AG10803 (cell line): ENCODE results near the gene ANO10.

Experiments
- DNase-seq: peaks from one replicate; pipeline ENCODE4 v3.0.0; 2010; ENCODE audit warnings: low read depth
- H3K4me3 ChIP-seq: 2 replicates; pipeline ENCODE4 v1.5.1; 2011; ENCODE audit warnings: mild to moderate bottlenecking, low read length, control low read depth
- TF ChIP-seq, protein P1 (sequence below): conservative IDR thresholded peaks from 2 replicates; pipeline ENCODE4 v1.5.1; 2011; ENCODE audit warnings: mild to moderate bottlenecking, low read length, control low read depth, inconsistent platforms

Gene ANO10

DNA sequence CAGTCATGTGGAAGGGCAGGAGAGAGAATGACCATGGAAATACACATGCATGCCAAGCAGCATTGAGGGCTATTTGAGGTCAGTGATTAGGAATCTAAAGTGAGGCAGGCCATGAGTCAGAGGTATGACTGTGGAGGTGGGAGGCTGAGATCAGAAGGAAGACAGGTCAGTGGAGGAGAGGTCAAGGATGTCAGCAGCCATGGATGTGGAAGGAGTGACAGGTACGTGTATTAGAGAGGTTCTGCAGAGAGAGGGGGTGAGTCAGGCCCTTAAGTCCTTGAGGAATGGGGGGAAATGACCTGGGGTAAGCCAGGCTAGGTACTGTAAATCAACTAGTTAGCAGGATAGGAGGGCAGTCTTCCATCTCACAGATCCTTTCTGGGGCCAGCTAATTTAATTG is 166.6 kb downstream of the ANO10 start:
- no peak overlapping the region for H3K4me3 ChIP-seq
- peak; percentile 48 for DNase-seq
- TF ChIP-seq, protein P1, sequence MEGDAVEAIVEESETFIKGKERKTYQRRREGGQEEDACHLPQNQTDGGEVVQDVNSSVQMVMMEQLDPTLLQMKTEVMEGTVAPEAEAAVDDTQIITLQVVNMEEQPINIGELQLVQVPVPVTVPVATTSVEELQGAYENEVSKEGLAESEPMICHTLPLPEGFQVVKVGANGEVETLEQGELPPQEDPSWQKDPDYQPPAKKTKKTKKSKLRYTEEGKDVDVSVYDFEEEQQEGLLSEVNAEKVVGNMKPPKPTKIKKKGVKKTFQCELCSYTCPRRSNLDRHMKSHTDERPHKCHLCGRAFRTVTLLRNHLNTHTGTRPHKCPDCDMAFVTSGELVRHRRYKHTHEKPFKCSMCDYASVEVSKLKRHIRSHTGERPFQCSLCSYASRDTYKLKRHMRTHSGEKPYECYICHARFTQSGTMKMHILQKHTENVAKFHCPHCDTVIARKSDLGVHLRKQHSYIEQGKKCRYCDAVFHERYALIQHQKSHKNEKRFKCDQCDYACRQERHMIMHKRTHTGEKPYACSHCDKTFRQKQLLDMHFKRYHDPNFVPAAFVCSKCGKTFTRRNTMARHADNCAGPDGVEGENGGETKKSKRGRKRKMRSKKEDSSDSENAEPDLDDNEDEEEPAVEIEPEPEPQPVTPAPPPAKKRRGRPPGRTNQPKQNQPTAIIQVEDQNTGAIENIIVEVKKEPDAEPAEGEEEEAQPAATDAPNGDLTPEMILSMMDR, result no peak

DNA sequence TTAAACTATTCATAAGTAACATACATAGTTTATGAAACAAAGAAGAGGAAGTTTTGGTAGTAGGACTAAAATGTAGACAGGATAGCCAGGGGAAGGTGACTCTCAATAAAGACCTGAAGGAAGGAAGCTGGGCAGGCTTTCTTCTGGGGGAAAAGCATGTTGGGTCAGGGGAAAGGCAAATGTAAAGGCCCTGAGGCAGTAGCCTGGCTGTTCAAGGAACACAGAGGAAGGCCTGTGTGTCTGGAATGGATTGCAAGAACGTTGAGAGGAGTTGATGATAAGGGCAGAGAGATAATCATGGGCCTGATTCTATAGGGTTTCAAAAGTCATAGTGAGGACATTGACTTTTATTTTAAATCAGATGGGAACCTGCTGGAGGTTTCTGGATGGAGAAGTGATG is 167.8 kb downstream of the ANO10 start:
- no peak for DNase-seq
- TF ChIP-seq, protein P1, result no peak
- no peak overlapping the region for H3K4me3 ChIP-seq

DNA sequence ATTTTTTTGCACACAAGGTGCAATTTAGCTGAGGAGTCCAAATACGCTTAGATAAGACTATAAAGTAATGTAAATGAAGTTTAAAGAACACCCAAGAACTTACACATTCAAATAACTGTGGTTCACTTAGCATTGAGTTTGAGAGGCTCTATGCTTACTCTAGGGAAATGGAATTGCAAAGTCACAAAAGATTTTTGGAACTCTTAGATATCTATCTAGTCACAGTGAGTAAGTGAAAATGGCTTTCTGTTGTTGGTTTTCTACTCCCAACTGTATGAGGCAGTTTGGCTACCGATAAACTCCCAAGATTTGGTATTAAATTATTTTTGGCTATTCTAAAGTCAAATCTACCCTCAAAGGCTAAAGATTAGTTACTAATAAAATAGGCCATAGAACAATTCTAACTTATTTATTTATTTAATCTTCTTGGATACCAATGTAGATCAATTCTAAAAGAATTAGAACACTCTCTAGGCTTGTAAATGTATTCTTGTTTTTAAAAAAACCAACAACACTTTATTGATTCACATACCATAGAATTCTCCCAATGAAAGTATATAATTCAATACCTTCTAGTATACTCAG is 170.0 kb downstream of the ANO10 start:
- H3K4me3 ChIP-seq, result no peak overlapping the region
- DNase-seq, result no peak
- TF ChIP-seq, protein P1, result no peak

DNA sequence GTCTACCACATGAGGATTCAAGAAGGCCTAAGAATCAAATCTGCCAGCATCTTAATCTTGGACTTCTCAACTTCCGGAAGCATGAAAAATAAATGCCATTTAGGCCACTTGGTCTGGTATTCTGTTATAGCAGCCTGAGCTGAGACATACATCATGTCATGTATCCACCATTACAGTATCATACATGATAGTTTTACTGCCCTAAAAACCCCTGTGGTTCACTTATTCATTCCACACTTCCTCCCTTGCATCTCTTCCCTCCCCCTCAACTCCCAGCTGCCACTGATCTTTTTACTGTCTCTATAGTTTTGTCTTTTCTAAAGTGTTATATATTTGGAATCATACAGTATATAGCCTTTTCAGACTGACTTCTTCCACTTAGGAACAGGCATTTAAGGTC is 173.7 kb downstream of the ANO10 start:
- no peak for DNase-seq
- TF ChIP-seq, protein P1, result no peak
- no peak overlapping the region for H3K4me3 ChIP-seq

DNA sequence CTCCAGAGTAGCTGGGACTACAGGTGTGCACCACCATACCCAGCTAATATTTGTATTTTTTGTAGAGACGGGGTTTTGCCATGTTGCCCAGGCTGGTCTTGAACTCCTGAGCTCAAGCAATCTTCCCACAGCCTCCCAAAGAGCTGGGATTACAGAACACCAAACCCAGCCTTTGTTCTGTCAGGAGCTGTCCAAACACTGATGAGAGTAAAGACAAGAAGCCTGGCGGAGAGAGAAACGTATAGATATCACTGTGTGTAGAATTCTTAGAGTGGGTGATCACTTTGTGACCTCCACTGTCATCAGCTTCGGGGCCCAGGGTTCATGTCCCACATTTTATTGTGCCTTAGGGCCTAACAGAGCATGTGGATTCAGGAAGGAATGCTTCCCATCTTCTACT is 176.0 kb downstream of the ANO10 start:
- H3K4me3 ChIP-seq, result no peak overlapping the region
- TF ChIP-seq, protein P1, result no peak
- DNase-seq, result no peak

DNA sequence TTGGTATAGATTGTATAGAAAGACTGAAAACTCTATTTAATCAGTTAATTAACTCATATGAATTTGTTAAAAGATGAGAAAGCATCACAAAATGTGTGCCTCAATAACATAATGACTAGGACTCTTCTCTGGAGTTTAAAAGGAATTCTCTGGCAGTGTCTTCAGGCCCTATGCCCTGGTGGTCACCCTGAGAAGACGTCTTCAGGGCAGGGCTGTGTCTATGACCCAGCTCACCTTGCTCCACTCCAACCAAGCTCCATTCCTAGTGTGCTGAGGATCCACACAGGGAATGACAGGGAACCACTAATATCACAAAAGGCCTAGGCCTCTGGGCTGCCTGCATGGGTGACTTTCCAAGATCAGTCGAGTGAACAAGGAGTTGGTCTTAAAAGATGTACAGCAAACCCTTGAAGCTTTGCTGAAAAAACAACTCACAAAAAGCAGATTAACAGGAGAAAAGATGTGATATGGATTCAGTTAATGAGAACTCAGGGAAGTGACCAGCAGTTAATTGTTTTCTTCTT is 178.9 kb downstream of the ANO10 start:
- no peak for DNase-seq
- no peak overlapping the region for H3K4me3 ChIP-seq
- TF ChIP-seq, protein P1, result no peak

DNA sequence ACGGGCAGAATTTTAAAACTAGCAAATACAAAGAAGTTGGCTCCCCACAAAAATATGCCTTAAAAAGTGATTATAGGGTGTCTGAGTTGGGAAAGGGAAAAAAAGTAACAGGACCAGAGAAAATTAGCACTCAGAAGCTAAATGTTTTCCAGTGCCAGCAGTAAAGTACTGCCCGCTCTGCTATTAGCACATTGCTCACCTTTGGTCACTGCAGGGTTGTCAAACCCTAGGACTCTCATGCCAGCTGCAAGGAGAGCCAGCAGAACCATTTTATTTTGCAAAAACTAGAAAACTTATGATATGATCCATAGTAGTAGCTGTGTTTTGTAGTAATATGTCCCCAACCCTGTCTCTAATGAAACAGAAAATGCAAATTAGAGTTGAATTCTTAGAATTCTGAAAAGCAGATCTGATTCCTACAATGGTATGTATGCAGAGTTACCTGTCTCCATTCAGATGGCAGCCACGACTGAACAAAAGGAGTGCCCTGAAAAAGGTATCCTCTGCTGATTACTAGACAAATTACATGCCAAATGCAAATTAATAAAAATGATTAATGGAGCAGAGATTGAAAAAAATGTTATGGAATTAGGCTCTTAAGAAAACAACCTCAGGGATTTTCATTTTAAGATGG is 185.2 kb downstream of the ANO10 start:
- no peak for DNase-seq
- TF ChIP-seq, protein P1, result no peak
- H3K4me3 ChIP-seq, result no peak overlapping the region
